ENCODE results near the gene LOC128125822.

LOC128125822 gene

DNA sequence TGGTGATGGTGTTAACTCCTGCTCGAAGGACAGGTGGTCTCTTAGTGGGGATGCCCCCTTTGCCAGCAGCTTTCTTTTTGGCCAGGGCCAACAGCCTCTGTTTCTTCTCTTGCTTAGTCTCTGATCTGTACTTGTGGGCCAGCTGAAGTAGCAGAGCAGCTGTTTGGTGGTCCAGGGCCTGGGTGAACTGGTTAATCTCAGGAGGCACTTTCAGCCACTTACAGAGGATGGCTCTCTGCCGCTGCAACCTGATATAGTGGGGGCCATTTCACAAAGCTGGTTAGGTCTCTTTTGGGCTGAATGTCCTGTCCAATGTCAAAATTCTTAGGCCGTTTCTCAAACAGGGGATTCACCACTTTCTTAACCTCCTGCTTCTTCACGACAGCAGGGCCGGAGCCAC, 23.2 kb upstream of the LOC128125822 start:
- ChIA-PET POLR2A (no interaction called here), CTCF (interaction anchor here (0.6 to 1.3 kb wide), 3 partner anchors 15 to 196 kb away, joined by 3 to 5 read pairs (median 4); no protein-coding TSS in a partner anchor), SMC1A (ENCODE audit: uncharacterized antibody, unreplicated experiment) (interaction anchor here (1.1 to 1.5 kb wide), 5 partner anchors 9 to 27 kb away, joined by 3 to 6 read pairs (median 3); no protein-coding TSS in a partner anchor), RAD21 (ENCODE audit: unreplicated experiment) (no interaction called here)
- H3K27ac ChIP-seq (ENCODE audit: control insufficient read depth, insufficient read depth), result no peak overlapping the region
- in situ Hi-C loops (cut with MboI), result no loop called here
- H4K20me1 ChIP-seq (ENCODE audit: control insufficient read depth, insufficient read depth), result no peaks in the 10 kb centered on the region
- no peaks in the 10 kb centered on the region for H3K79me2 ChIP-seq (ENCODE audit: control insufficient read depth, insufficient read depth, low read length)
- H3K27me3 ChIP-seq (replicated peaks in 1 of 2; ENCODE audit: control insufficient read depth in 2 of 2, insufficient read depth in 2 of 2, low read length in 1 of 2), result no peaks in the 10 kb centered on the region
- no peak for DNase-seq (ENCODE audit: low read depth, low spot score)
- 77% methylated on average over 5 of the region's 5 CpGs for WGBS (ENCODE audit: insufficient coverage, insufficient replicate concordance, low lambda C conversion rate, missing lambda C conversion rate)
- FAIRE-seq, result no peak
- no peak overlapping the region for H3K4me3 ChIP-seq
- H3K4me2 ChIP-seq (ENCODE audit: control insufficient read depth, insufficient read depth), result no peak overlapping the region
- no peak overlapping the region for H2AFZ ChIP-seq (ENCODE audit: control insufficient read depth, low read depth, low read length)
- no peaks in the 10 kb centered on the region for H3K9me3 ChIP-seq (replicated peaks; ENCODE audit: control insufficient read depth, insufficient read depth, low read length)
- no peaks in the 10 kb centered on the region for H3K36me3 ChIP-seq (ENCODE audit: control insufficient read depth in 2 of 2, insufficient read depth in 2 of 2, low read length in 1 of 2)
- intact Hi-C loops (cut with micrococcal nuclease; ENCODE audit: unreplicated experiment), result no loop called here
- BruUV-seq (replicated peaks), result no TSS peak
- no peak for ATAC-seq
- peaks cover 7% of the 10 kb centered on the region; the same call in 1 of the 2 replicates for H3K4me1 ChIP-seq (ENCODE audit: control insufficient read depth, insufficient read depth, low read length)
- no peak overlapping the region for H3K9ac ChIP-seq (ENCODE audit: control insufficient read depth, insufficient read depth, low read length)
- TF ChIP-seq, protein P1, sequence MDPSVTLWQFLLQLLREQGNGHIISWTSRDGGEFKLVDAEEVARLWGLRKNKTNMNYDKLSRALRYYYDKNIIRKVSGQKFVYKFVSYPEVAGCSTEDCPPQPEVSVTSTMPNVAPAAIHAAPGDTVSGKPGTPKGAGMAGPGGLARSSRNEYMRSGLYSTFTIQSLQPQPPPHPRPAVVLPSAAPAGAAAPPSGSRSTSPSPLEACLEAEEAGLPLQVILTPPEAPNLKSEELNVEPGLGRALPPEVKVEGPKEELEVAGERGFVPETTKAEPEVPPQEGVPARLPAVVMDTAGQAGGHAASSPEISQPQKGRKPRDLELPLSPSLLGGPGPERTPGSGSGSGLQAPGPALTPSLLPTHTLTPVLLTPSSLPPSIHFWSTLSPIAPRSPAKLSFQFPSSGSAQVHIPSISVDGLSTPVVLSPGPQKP (IDR thresholded peaks at IDR 0.05; ENCODE audit: low read depth, low read length), result no peak
- TF ChIP-seq, protein P2, sequence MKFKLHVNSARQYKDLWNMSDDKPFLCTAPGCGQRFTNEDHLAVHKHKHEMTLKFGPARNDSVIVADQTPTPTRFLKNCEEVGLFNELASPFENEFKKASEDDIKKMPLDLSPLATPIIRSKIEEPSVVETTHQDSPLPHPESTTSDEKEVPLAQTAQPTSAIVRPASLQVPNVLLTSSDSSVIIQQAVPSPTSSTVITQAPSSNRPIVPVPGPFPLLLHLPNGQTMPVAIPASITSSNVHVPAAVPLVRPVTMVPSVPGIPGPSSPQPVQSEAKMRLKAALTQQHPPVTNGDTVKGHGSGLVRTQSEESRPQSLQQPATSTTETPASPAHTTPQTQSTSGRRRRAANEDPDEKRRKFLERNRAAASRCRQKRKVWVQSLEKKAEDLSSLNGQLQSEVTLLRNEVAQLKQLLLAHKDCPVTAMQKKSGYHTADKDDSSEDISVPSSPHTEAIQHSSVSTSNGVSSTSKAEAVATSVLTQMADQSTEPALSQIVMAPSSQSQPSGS (IDR thresholded peaks at IDR 0.05; ENCODE audit: low read length), result no peak
- TF ChIP-seq GABPA (IDR thresholded peaks at IDR 0.05; ENCODE audit: low read depth) (no peak), DPF2 (IDR thresholded peaks at IDR 0.05) (no peak), CHD4 (IDR thresholded peaks at IDR 0.05) (no peak), CHD2 (IDR thresholded peaks at IDR 0.05; ENCODE audit: borderline replicate concordance, low read depth, low read length) (no peak), HCFC1 (IDR thresholded peaks at IDR 0.05; ENCODE audit: low read length) (no peak), IKZF2 (IDR thresholded peaks at IDR 0.05) (no peak), RBBP5 (conservative IDR thresholded peaks at IDR 0.05) (no peak), NFYA (IDR thresholded peaks at IDR 0.05; ENCODE audit: borderline replicate concordance, low read depth, low read length) (no peak)
- TF ChIP-seq, protein P3, sequence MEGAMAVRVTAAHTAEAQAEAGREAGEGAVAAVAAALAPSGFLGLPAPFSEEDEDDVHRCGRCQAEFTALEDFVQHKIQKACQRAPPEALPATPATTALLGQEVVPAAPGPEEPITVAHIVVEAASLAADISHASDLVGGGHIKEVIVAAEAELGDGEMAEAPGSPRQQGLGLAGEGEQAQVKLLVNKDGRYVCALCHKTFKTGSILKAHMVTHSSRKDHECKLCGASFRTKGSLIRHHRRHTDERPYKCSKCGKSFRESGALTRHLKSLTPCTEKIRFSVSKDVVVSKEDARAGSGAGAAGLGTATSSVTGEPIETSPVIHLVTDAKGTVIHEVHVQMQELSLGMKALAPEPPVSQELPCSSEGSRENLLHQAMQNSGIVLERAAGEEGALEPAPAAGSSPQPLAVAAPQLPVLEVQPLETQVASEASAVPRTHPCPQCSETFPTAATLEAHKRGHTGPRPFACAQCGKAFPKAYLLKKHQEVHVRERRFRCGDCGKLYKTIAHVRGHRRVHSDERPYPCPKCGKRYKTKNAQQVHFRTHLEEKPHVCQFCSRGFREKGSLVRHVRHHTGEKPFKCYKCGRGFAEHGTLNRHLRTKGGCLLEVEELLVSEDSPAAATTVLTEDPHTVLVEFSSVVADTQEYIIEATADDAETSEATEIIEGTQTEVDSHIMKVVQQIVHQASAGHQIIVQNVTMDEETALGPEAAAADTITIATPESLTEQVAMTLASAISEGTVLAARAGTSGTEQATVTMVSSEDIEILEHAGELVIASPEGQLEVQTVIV (IDR thresholded peaks at IDR 0.05; ENCODE audit: borderline replicate concordance, partially characterized antibody), result no peak
- TF ChIP-seq, protein P4, sequence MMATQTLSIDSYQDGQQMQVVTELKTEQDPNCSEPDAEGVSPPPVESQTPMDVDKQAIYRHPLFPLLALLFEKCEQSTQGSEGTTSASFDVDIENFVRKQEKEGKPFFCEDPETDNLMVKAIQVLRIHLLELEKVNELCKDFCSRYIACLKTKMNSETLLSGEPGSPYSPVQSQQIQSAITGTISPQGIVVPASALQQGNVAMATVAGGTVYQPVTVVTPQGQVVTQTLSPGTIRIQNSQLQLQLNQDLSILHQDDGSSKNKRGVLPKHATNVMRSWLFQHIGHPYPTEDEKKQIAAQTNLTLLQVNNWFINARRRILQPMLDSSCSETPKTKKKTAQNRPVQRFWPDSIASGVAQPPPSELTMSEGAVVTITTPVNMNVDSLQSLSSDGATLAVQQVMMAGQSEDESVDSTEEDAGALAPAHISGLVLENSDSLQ (IDR thresholded peaks at IDR 0.05), result no peak
- TF ChIP-seq, protein P5, sequence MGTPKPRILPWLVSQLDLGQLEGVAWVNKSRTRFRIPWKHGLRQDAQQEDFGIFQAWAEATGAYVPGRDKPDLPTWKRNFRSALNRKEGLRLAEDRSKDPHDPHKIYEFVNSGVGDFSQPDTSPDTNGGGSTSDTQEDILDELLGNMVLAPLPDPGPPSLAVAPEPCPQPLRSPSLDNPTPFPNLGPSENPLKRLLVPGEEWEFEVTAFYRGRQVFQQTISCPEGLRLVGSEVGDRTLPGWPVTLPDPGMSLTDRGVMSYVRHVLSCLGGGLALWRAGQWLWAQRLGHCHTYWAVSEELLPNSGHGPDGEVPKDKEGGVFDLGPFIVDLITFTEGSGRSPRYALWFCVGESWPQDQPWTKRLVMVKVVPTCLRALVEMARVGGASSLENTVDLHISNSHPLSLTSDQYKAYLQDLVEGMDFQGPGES (IDR thresholded peaks at IDR 0.05), result no peak
- TF ChIP-seq, protein P6, sequence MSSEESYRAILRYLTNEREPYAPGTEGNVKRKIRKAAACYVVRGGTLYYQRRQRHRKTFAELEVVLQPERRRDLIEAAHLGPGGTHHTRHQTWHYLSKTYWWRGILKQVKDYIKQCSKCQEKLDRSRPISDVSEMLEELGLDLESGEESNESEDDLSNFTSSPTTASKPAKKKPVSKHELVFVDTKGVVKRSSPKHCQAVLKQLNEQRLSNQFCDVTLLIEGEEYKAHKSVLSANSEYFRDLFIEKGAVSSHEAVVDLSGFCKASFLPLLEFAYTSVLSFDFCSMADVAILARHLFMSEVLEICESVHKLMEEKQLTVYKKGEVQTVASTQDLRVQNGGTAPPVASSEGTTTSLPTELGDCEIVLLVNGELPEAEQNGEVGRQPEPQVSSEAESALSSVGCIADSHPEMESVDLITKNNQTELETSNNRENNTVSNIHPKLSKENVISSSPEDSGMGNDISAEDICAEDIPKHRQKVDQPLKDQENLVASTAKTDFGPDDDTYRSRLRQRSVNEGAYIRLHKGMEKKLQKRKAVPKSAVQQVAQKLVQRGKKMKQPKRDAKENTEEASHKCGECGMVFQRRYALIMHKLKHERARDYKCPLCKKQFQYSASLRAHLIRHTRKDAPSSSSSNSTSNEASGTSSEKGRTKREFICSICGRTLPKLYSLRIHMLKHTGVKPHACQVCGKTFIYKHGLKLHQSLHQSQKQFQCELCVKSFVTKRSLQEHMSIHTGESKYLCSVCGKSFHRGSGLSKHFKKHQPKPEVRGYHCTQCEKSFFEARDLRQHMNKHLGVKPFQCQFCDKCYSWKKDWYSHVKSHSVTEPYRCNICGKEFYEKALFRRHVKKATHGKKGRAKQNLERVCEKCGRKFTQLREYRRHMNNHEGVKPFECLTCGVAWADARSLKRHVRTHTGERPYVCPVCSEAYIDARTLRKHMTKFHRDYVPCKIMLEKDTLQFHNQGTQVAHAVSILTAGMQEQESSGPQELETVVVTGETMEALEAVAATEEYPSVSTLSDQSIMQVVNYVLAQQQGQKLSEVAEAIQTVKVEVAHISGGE (CRISPR knock-in tag; IDR thresholded peaks at IDR 0.05), result no peak

Data from GM12878 (cell line).